Measurements from ENCODE around the gene TMEM150C.

DNA sequence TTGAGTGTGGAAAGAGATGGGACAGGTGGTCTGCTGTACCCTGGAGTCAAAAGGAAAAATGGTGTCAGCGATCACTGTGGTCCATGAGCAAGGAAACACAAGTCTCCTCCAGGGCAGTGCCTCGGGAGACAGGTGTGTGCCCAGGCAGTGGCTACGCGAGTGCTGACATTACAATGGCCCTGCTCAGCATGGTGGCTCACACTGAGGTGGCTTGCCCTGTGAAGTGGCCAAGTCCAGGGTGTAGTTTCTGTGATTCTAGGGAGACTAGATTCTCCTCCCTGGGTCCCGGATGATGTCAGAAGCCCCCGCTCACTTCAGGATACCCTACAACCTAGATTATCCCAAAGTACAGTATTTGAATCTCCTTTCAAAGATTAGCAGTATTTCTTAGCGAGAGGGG, 44.8 kb upstream of the TMEM150C start:
- TF ChIP-seq CTCF (conservative IDR thresholded peaks at IDR 0.05 in 1 of 2, IDR thresholded peaks at IDR 0.05 in 1 of 2; ENCODE audit: low read depth in 1 of 2, low read length in 2 of 2) (no peak), EZH2 (IDR thresholded peaks at IDR 0.05; ENCODE audit: low read length, missing control alignments) (no peak)
